ENCODE data around the gene IGFL2. TPM values are rescaled to one million over a fixed set of nuclear protein-coding genes. Genes with fewer than 3 reads are reported as not detected.
"Not testable (repeated sequence)": the region's sequence is repeated elsewhere in the genome, so short reads cannot be mapped to it uniquely, and the experiment has no call there.

IGFL2 gene
- total RNA-seq, 1 experiment from 2014 or later = not detected

- H3K4me2 ChIP-seq (ENCODE audit: low read length); intact Hi-C loops (cut with micrococcal nuclease); POLR2A ChIA-PET; H3K9me3 ChIP-seq (ENCODE audit: control insufficient read depth in 1 of 2, insufficient read depth in 1 of 2, low read depth in 1 of 2, low read length in 2 of 2); DNase-seq (ENCODE audit: low read depth, low spot score); H3K9me2 ChIP-seq (ENCODE audit: insufficient read depth); H3K36me3 ChIP-seq (ENCODE audit: control insufficient read depth in 1 of 2, insufficient read depth in 2 of 2, low read length in 2 of 2); RAD21 ChIA-PET (ENCODE audit: low non-redundant PET in 1 of 2, low total read pairs in 2 of 2, uncharacterized antibody in 2 of 2, unreplicated experiment in 2 of 2); BruUV-seq (replicated peaks); H2AFZ ChIP-seq (ENCODE audit: low read depth, low read length, poor library complexity, severe bottlenecking); H3K9ac ChIP-seq (ENCODE audit: low read length); H3K27ac ChIP-seq (ENCODE audit: low read depth, low read length); ATAC-seq; H3K79me2 ChIP-seq (ENCODE audit: insufficient read depth, low read length); H4K20me1 ChIP-seq (ENCODE audit: insufficient read depth); H3K4me3 ChIP-seq (replicated peaks in 1 of 2; ENCODE audit: low read depth in 1 of 2, low read length in 2 of 2): not testable (repeated sequence)
- Histone ChIP-seq H3K27me3 (ENCODE audit: insufficient read depth, low read length) (peaks cover 25% of the 10 kb centered on the region; the same call in 1 of the 2 replicates), H3K4me1 (ENCODE audit: control insufficient read depth in 1 of 2, insufficient read depth in 2 of 2, low read length in 2 of 2) (peaks cover 0 to 16% of the 10 kb centered on the region in 2 experiments; a peak in 3 of 4 replicates)
- CTCF ChIA-PET = interaction anchor here (1.0 to 1.1 kb wide), 2 partner anchors 107 to 136 kb away, joined by 3 to 4 read pairs; no protein-coding TSS in a partner anchor
These were observed 37.0 kb downstream of the IGFL2 start for GRCh38 chr19:46184775-46185710.

- Histone ChIP-seq H3K27ac (ENCODE audit: low read depth, low read length) (no peak overlapping the region), H3K4me1 (ENCODE audit: control insufficient read depth in 1 of 2, insufficient read depth in 2 of 2, low read length in 2 of 2) (peaks cover 0 to 6% of the 10 kb centered on the region in 2 experiments; a peak in 2 of 4 replicates), H3K4me2 (ENCODE audit: low read length) (no peak overlapping the region), H3K9me2 (ENCODE audit: insufficient read depth) (no peaks in the 10 kb centered on the region), H3K27me3 (ENCODE audit: insufficient read depth, low read length) (peaks cover 34% of the 10 kb centered on the region; the same call in 1 of the 2 replicates), H4K20me1 (ENCODE audit: insufficient read depth) (no peaks in the 10 kb centered on the region), H3K4me3 (replicated peaks in 1 of 2; ENCODE audit: low read depth in 1 of 2, low read length in 2 of 2) (no peak overlapping the region), H3K9ac (ENCODE audit: low read length) (no peak overlapping the region), H3K79me2 (ENCODE audit: insufficient read depth, low read length) (no peaks in the 10 kb centered on the region), H3K9me3 (ENCODE audit: control insufficient read depth in 1 of 2, insufficient read depth in 1 of 2, low read depth in 1 of 2, low read length in 2 of 2) (no peaks in the 10 kb centered on the region), H2AFZ (ENCODE audit: low read depth, low read length, poor library complexity, severe bottlenecking) (no peak overlapping the region), H3K36me3 (ENCODE audit: control insufficient read depth in 1 of 2, insufficient read depth in 2 of 2, low read length in 2 of 2) (no peaks in the 10 kb centered on the region)
- ATAC-seq = no peak
- ChIA-PET RAD21 (ENCODE audit: low non-redundant PET in 1 of 2, low total read pairs in 2 of 2, uncharacterized antibody in 2 of 2, unreplicated experiment in 2 of 2) (interaction anchor here in 1 of 2 experiments (0.6 kb wide), 1 partner anchor 104 kb away, joined by 4 read pairs; no protein-coding TSS in a partner anchor), CTCF (no interaction called here), POLR2A (no interaction called here)
- BruUV-seq (replicated peaks) = no TSS peak
- no peak for DNase-seq (ENCODE audit: low read depth, low spot score)
- intact Hi-C loops (cut with micrococcal nuclease) = no loop called here
- TF ChIP-seq CBX3 (IDR thresholded peaks at IDR 0.05; ENCODE audit: low read depth) (no peak), ZNF274 (IDR thresholded peaks at IDR 0.05; ENCODE audit: low read depth, low read length) (no peak), POLR2A (IDR thresholded peaks at IDR 0.05; ENCODE audit: borderline replicate concordance, extremely low read depth, insufficient read depth, insufficient read length) (no peak), JUND (IDR thresholded peaks at IDR 0.05) (no peak)
These were observed 38.2 kb downstream of the IGFL2 start for GRCh38 chr19:46186101-46186716.
